HFFc6 (cell line): ENCODE measurements around the gene SDR39U1. TPM values are rescaled to one million over a fixed set of nuclear protein-coding genes. Genes with fewer than 3 reads are reported as not detected.
A peak's percentile ranks its signal among the peaks of the same experiment; 100 is the strongest.

Experiments used
- DNase-seq: peaks from one replicate; pipeline ENCODE4 v3.0.0-alpha.2; 2018
- H3K27ac Mint-ChIP-seq: 2 replicates; pipeline ENCODE4 v1.8.0; 2020; ENCODE audit warnings: mild to moderate bottlenecking, mixed read lengths
- H3K27me3 Mint-ChIP-seq: 2 replicates; pipeline ENCODE4 v1.8.0; 2021; ENCODE audit warnings: mild to moderate bottlenecking, moderate library complexity, mixed read lengths; ENCODE audit not compliant: insufficient read depth
- H3K36me3 Mint-ChIP-seq: 2 replicates; pipeline ENCODE4 v1.8.0; 2021; ENCODE audit warnings: low read depth, mixed read lengths
- H3K4me1 Mint-ChIP-seq: 2 replicates; pipeline ENCODE4 v1.8.0; 2020; ENCODE audit warnings: low read depth, mixed read lengths
- H3K4me3 Mint-ChIP-seq: 2 replicates; pipeline ENCODE4 v1.8.0; 2020; ENCODE audit warnings: mild to moderate bottlenecking, moderate library complexity, mixed read lengths
- H3K9me3 Mint-ChIP-seq: 2 replicates; pipeline ENCODE4 v1.8.0; 2020; ENCODE audit warnings: mild to moderate bottlenecking, mixed read lengths
- total RNA-seq, 6 experiments: library from RNA; stranded (reverse); fragmentation: NEBNext Ultra II Directional; extraction: Animal tissue kit (Norgen Biotek cat#: 25700); gene quantifications; 2 replicates in 1 of 6; 3 replicates in 5 of 6; pipeline ENCODE4 v1.2.3, GENCODE V29; 2021
- TF ChIP-seq, protein P1 (sequence below): fragments of 200-600 bp; sonication (generic); IDR thresholded peaks from 2 replicates; pipeline ENCODE4 v1.5.0; 2021; ENCODE audit warnings: antibody characterized with exemption, mild to moderate bottlenecking

Gene SDR39U1
- total RNA-seq, 6 experiments from 2014 or later, result 29.6 to 35.7 (median 31.6) TPM

- DNase-seq, result no peak
- H3K27me3 Mint-ChIP-seq, result peaks cover 4% of the 10 kb centered on the region
- H3K36me3 Mint-ChIP-seq, result peaks cover 33% of the 10 kb centered on the region
- TF ChIP-seq, protein P1, sequence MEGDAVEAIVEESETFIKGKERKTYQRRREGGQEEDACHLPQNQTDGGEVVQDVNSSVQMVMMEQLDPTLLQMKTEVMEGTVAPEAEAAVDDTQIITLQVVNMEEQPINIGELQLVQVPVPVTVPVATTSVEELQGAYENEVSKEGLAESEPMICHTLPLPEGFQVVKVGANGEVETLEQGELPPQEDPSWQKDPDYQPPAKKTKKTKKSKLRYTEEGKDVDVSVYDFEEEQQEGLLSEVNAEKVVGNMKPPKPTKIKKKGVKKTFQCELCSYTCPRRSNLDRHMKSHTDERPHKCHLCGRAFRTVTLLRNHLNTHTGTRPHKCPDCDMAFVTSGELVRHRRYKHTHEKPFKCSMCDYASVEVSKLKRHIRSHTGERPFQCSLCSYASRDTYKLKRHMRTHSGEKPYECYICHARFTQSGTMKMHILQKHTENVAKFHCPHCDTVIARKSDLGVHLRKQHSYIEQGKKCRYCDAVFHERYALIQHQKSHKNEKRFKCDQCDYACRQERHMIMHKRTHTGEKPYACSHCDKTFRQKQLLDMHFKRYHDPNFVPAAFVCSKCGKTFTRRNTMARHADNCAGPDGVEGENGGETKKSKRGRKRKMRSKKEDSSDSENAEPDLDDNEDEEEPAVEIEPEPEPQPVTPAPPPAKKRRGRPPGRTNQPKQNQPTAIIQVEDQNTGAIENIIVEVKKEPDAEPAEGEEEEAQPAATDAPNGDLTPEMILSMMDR, result no peak
- no peaks in the 10 kb centered on the region for H3K9me3 Mint-ChIP-seq
- peak overlapping the region; percentile 59; the same call in 1 of the 2 replicates for H3K27ac Mint-ChIP-seq
- H3K4me1 Mint-ChIP-seq, result peaks cover 46% of the 10 kb centered on the region
- no peak overlapping the region for H3K4me3 Mint-ChIP-seq
These were observed 6.6 kb downstream of the SDR39U1 start for GRCh38 chr14:24435998-24436354.

DNA sequence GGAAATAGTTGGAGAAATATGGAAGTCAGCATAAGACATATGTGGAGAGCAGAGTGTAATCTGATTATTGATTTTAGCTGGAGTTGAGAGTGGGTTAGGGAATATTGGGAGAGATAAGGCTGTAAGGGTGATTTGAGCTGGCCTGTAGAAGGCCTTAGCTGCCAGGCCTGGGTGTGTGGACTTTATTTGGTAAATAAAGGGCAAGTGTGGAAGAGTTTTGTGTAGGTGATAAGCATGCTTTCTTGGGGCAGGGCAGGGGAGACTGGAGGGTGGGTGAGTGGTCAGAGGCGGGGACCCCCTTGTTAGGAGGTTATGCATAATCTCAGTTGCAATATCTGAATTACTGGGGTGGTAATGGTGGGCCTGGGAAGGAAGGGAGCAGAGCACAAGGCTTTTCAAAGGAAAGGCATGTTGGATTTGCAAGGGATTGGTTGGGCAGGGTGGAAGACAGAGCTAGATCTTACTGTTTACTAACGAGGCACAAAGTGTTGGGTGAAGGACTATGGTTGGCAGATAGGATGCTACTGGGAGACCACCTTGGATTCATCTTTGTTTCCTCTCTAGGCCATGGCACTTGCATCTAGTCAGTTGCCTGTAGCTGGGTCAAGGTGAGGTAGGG is 7.3 kb downstream of the SDR39U1 start:
- Mint-ChIP-seq H3K4me3 (no peak overlapping the region), H3K27me3 (peaks cover 2% of the 10 kb centered on the region), H3K4me1 (peaks cover 41% of the 10 kb centered on the region), H3K27ac (peak overlapping the region; percentile 59), H3K9me3 (no peaks in the 10 kb centered on the region), H3K36me3 (peaks cover 28% of the 10 kb centered on the region)
- TF ChIP-seq, protein P1, result no peak
- DNase-seq, result no peak

GRCh38 chr14:24434676-24435075 is 7.9 kb downstream of the SDR39U1 start:
- Mint-ChIP-seq H3K27ac (peak overlapping the region; percentile 59; the same call in 1 of the 2 replicates), H3K9me3 (no peaks in the 10 kb centered on the region), H3K27me3 (peaks cover 2% of the 10 kb centered on the region), H3K4me3 (no peak overlapping the region), H3K4me1 (peaks cover 40% of the 10 kb centered on the region), H3K36me3 (peaks cover 28% of the 10 kb centered on the region)
- TF ChIP-seq, protein P1, result no peak
- DNase-seq, result no peak

DNA sequence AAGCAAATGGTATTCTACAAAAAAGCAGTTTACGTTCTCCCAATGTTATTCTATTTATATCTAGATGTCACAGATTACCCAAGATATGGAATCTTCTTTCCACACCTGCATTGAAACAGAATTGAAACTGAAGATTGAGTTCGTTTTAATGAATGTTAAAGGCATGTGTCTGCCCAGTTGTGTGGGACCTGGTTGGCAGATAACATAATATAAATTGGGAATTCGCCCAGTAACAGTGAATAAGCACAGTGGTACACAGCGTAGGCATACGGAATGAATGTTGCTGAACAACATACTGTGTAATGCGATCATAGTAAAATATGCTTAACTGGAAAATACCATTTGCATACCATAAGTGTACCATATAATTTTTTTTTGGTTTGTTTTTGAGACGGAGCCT is 8.5 kb downstream of the SDR39U1 start:
- H3K36me3 Mint-ChIP-seq, result peaks cover 22% of the 10 kb centered on the region
- no peak overlapping the region for H3K4me3 Mint-ChIP-seq
- no peaks in the 10 kb centered on the region for H3K9me3 Mint-ChIP-seq
- no peak overlapping the region for H3K27ac Mint-ChIP-seq
- peaks cover 43% of the 10 kb centered on the region for H3K4me1 Mint-ChIP-seq
- TF ChIP-seq, protein P1, result no peak
- H3K27me3 Mint-ChIP-seq, result peaks cover 2% of the 10 kb centered on the region
- no peak for DNase-seq

GRCh38 chr14:24432259-24433131 is 10.1 kb downstream of the SDR39U1 start:
- peaks cover 44% of the 10 kb centered on the region for H3K4me1 Mint-ChIP-seq
- H3K36me3 Mint-ChIP-seq, result peaks cover 12% of the 10 kb centered on the region
- peaks cover 2% of the 10 kb centered on the region for H3K27me3 Mint-ChIP-seq
- no peaks in the 10 kb centered on the region for H3K9me3 Mint-ChIP-seq
- DNase-seq, result no peak
- H3K27ac Mint-ChIP-seq, result no peak overlapping the region; the same call in 1 of the 2 replicates
- TF ChIP-seq, protein P1, result no peak
- H3K4me3 Mint-ChIP-seq, result peak overlapping the region; percentile 80
